DND-41 (cell line): ENCODE data around the gene ZDHHC18.
A peak's percentile ranks its signal among the peaks of the same experiment; 100 is the strongest.

Experiments used
- CTCF ChIP-seq: IDR thresholded peaks from 2 replicates; pipeline ENCODE4 v1.5.1; 2012; ENCODE audit warnings: borderline replicate concordance, low read length, moderate library complexity, mild to moderate bottlenecking; ENCODE audit not compliant: poor library complexity, severe bottlenecking; ENCODE audit errors: extremely low read depth
- EZH2 ChIP-seq: IDR thresholded peaks from 3 replicates; pipeline ENCODE4 v1.6.1; 2012; ENCODE audit warnings: borderline replicate concordance, low read depth, mild to moderate bottlenecking, moderate library complexity, low read length, inconsistent platforms; ENCODE audit not compliant: severe bottlenecking

DNA sequence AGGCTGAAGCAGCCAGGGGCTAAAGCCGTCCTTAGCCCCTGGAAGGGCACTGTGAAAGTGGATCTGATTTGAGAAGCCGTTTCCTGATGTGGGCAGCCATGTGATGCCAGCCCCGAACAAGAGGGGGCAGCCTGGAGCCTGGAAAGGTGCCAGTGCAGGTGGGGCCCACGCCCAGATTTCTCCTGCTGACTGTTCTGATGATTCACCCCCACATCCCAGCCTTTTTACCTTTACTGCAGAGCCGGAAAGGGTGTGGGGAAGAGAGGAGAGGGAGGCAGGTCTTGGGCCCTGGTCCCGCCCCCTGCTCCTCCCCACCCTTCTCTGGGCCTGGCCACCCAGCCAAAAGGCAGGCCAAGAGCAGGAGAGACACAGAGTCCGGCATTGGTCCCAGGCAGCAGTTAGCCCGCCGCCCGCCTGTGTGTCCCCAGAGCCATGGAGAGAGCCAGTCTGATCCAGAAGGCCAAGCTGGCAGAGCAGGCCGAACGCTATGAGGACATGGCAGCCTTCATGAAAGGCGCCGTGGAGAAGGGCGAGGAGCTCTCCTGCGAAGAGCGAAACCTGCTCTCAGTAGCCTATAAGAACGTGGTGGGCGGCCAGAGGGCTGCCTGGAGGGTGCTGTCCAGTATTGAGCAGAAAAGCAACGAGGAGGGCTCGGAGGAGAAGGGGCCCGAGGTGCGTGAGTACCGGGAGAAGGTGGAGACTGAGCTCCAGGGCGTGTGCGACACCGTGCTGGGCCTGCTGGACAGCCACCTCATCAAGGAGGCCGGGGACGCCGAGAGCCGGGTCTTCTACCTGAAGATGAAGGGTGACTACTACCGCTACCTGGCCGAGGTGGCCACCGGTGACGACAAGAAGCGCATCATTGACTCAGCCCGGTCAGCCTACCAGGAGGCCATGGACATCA, 36.5 kb downstream of the ZDHHC18 start, which contains the start of gene SFN:
- no peak for TF ChIP-seq EZH2
- peak; percentile 60 for TF ChIP-seq CTCF
